Natural killer cell treated with Interleukin-12 subunit alpha and Interleukin-12 subunit beta and Interleukin-15 and Interleukin-18, amount 100 ng/mL, for 72 hours (primary cell): ENCODE data around the gene GORASP2. TPM values are rescaled to one million over a fixed set of nuclear protein-coding genes. Genes with fewer than 3 reads are reported as not detected.
A peak's percentile ranks its signal among the peaks of the same experiment; 100 is the strongest.

Source experiments
- ATAC-seq, 2 donors: fragments of 150-1000 bp; cut with Tn5 transposase in 1 of 2; sonication (Bioruptor Pico), chemical (Tn5 transposase) in 1 of 2; 2 replicates each; pipeline ENCODE4 v1.10.0; 2021
- DNase-seq: peaks from one replicate; pipeline ENCODE4 v3.0.0; 2022; ENCODE audit warnings: low spot score
- H3K27ac Mint-ChIP-seq, 2 donors: 1 replicate in 1 of 2; 2 replicates in 1 of 2; pipeline ENCODE4 v1.8.0; 2022; ENCODE audit warnings: mixed read lengths in 2 of 2, mild to moderate bottlenecking in 1 of 2, moderate library complexity in 1 of 2
- H3K27me3 Mint-ChIP-seq, 2 donors: 1 replicate in 1 of 2; 2 replicates in 1 of 2; pipeline ENCODE4 v1.8.0; 2022; ENCODE audit warnings: mixed read lengths in 2 of 2
- H3K36me3 Mint-ChIP-seq: one replicate; pipeline ENCODE4 v1.8.0; 2022; ENCODE audit warnings: mixed read lengths
- H3K4me1 Mint-ChIP-seq, 2 donors: 1 replicate in 1 of 2; 2 replicates in 1 of 2; pipeline ENCODE4 v1.8.0; 2022; ENCODE audit warnings: low read depth in 2 of 2, mixed read lengths in 2 of 2, mild to moderate bottlenecking in 1 of 2
- H3K4me3 Mint-ChIP-seq: one replicate; pipeline ENCODE4 v1.8.0; 2022; ENCODE audit warnings: mixed read lengths
- H3K9me3 Mint-ChIP-seq: 2 replicates; pipeline ENCODE4 v1.8.0; 2022; ENCODE audit warnings: mixed read lengths
- total RNA-seq, 2 donors: library from RNA; stranded (reverse); gene quantifications; one replicate each; pipeline ENCODE4 v1.2.3, GENCODE V29; 2022

GORASP2 gene
- total RNA-seq, 2 donors from 2014 or later = 64.3 to 99.0 TPM

GRCh38 chr2:170975127-170975942 lies 46.3 kb downstream of the GORASP2 start:
- Mint-ChIP-seq H3K27ac (peak overlapping the region in 1 of 2 donors; percentile 25), H3K9me3 (no peaks in the 10 kb centered on the region), H3K27me3 (peaks cover 12 to 15% of the 10 kb centered on the region in 2 donors), H3K4me3 (no peak overlapping the region), H3K36me3 (no peaks in the 10 kb centered on the region), H3K4me1 (peaks cover 10 to 14% of the 10 kb centered on the region in 2 donors)
- DNase-seq (no peak), ATAC-seq (no peak)

GRCh38 chr2:170975943-170976270 lies 46.9 kb downstream of the GORASP2 start:
- no peak for ATAC-seq
- H3K27me3 Mint-ChIP-seq = peaks cover 14 to 15% of the 10 kb centered on the region in 2 donors

GRCh38 chr2:170984079-170984478 lies 55.0 kb downstream of the GORASP2 start:
- Mint-ChIP-seq H3K9me3 (no peaks in the 10 kb centered on the region), H3K27ac (no peak overlapping the region), H3K36me3 (no peaks in the 10 kb centered on the region), H3K4me3 (no peak overlapping the region), H3K4me1 (peaks cover 0 to 3% of the 10 kb centered on the region in 2 donors), H3K27me3 (peaks cover 10 to 12% of the 10 kb centered on the region in 2 donors)
- DNase-seq (no peak), ATAC-seq (no peak)

More at GRCh38 chr2:170975943-170976270, 46.9 kb downstream of the GORASP2 start:
- no peak overlapping the region for H3K27ac Mint-ChIP-seq
- H3K36me3 Mint-ChIP-seq = no peaks in the 10 kb centered on the region
- H3K4me3 Mint-ChIP-seq = no peak overlapping the region
- H3K4me1 Mint-ChIP-seq = peaks cover 10 to 14% of the 10 kb centered on the region in 2 donors
- no peak for DNase-seq
- H3K9me3 Mint-ChIP-seq = no peaks in the 10 kb centered on the region

DNA sequence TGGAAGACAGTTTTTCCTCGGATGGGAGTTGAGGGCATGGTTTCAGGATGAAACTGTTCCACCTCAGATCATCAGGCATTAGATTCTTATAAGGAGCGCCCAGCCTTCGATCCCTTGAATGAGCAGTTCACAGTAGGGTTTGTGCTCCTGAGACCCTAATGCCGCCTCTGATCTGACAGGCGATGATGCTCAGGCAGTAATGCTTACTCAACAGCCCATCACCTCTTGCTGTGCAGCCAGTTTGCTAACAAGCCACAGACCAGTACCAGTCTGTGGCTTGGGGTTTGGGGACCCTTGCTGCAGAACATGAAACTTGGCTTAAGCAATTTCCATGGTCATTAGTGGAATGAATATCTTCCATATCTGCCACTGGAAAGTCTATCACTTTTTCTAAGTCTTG lies 56.4 kb downstream of the GORASP2 start:
- H3K9me3 Mint-ChIP-seq = no peaks in the 10 kb centered on the region
- no peak for ATAC-seq
- no peaks in the 10 kb centered on the region for H3K36me3 Mint-ChIP-seq
- peaks cover 0 to 6% of the 10 kb centered on the region in 2 donors for H3K27me3 Mint-ChIP-seq
- H3K4me3 Mint-ChIP-seq = no peak overlapping the region
- DNase-seq = no peak
- H3K27ac Mint-ChIP-seq = no peak overlapping the region
- H3K4me1 Mint-ChIP-seq = peaks cover 0 to 3% of the 10 kb centered on the region in 2 donors

- Mint-ChIP-seq H3K27ac (no peak overlapping the region), H3K4me3 (no peak overlapping the region), H3K27me3 (peaks cover 0 to 2% of the 10 kb centered on the region in 2 donors), H3K36me3 (peaks cover 9% of the 10 kb centered on the region), H3K9me3 (no peaks in the 10 kb centered on the region), H3K4me1 (peaks cover 0 to 3% of the 10 kb centered on the region in 2 donors)
- ATAC-seq = no peak
- DNase-seq = no peak
Observed at GRCh38 chr2:170986566-170987258, 57.7 kb downstream of the GORASP2 start.

GRCh38 chr2:170991398-170992182 lies 62.5 kb downstream of the GORASP2 start:
- ATAC-seq (no peak), DNase-seq (no peak)
- H3K27ac Mint-ChIP-seq = no peak overlapping the region
- H3K4me1 Mint-ChIP-seq = no peaks in the 10 kb centered on the region
- H3K4me3 Mint-ChIP-seq = no peak overlapping the region
- no peaks in the 10 kb centered on the region for H3K27me3 Mint-ChIP-seq
- H3K9me3 Mint-ChIP-seq = no peaks in the 10 kb centered on the region
- peaks cover 11% of the 10 kb centered on the region for H3K36me3 Mint-ChIP-seq

GRCh38 chr2:170996316-170996715 lies 67.3 kb downstream of the GORASP2 start:
- Mint-ChIP-seq H3K36me3 (peaks cover 6% of the 10 kb centered on the region), H3K9me3 (no peaks in the 10 kb centered on the region)
- no peak for ATAC-seq

GRCh38 chr2:170997893-170998597 lies 69.0 kb downstream of the GORASP2 start:
- no peak for DNase-seq
- H3K9me3 Mint-ChIP-seq = no peaks in the 10 kb centered on the region
- H3K27ac Mint-ChIP-seq = no peak overlapping the region
- H3K4me3 Mint-ChIP-seq = no peak overlapping the region
- H3K4me1 Mint-ChIP-seq = no peaks in the 10 kb centered on the region
- H3K27me3 Mint-ChIP-seq = no peaks in the 10 kb centered on the region
- no peak for ATAC-seq
- no peaks in the 10 kb centered on the region for H3K36me3 Mint-ChIP-seq

More at GRCh38 chr2:170996316-170996715, 67.3 kb downstream of the GORASP2 start:
- H3K4me3 Mint-ChIP-seq = no peak overlapping the region
- DNase-seq = no peak
- H3K27ac Mint-ChIP-seq = no peak overlapping the region
- H3K4me1 Mint-ChIP-seq = no peaks in the 10 kb centered on the region
- no peaks in the 10 kb centered on the region for H3K27me3 Mint-ChIP-seq

- Mint-ChIP-seq H3K4me1 (no peaks in the 10 kb centered on the region), H3K27ac (no peak overlapping the region), H3K4me3 (no peak overlapping the region), H3K9me3 (no peaks in the 10 kb centered on the region), H3K27me3 (no peaks in the 10 kb centered on the region), H3K36me3 (no peaks in the 10 kb centered on the region)
- ATAC-seq (no peak), DNase-seq (no peak)
Observed at GRCh38 chr2:170999654-171000053, 70.6 kb downstream of the GORASP2 start.

DNA sequence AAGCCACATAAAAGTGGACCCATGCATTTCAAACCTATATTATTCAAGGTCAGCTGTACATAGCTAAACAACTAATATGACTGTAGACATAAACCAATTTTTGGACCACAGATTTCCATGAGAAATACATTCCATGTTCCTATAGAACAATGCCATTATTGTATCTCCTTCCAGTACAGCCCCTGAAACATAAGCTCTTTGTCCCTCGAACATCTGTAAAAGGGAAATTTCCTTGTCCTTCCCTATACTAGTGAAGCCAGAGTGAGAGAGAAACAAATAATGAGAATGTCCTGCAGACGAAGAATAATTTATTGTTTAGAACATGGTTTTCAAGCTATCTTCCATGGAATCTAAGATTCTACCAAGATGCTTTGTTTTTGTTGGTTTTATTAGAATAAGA lies 75.3 kb downstream of the GORASP2 start:
- no peaks in the 10 kb centered on the region for H3K27me3 Mint-ChIP-seq
- no peak overlapping the region for H3K4me3 Mint-ChIP-seq
- H3K9me3 Mint-ChIP-seq = no peaks in the 10 kb centered on the region
- H3K27ac Mint-ChIP-seq = no peak overlapping the region
- DNase-seq (no peak), ATAC-seq (no peak)
- peaks cover 9% of the 10 kb centered on the region for H3K36me3 Mint-ChIP-seq
- no peaks in the 10 kb centered on the region for H3K4me1 Mint-ChIP-seq

DNA sequence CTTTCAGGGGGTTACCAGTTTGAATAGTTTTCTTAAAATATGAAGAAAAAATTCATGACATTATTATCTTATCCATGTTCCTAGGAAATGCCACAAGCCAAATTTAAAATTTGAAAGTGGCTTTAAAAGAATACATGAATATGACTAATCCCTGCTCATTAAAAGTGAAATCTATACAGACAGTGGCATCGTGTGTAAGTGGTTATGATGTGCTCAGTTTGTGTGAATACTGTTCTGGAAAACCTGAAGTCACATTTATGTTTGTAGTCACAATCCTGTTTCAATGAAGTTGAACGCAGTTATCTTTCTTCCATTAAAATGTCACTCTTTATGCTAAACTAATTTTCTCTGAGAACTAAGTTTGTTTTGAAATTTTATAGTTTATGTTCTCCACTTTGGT lies 75.8 kb downstream of the GORASP2 start:
- no peaks in the 10 kb centered on the region for H3K9me3 Mint-ChIP-seq
- no peaks in the 10 kb centered on the region for H3K27me3 Mint-ChIP-seq
- peaks cover 0 to under 1% of the 10 kb centered on the region in 2 donors for H3K4me1 Mint-ChIP-seq
- H3K27ac Mint-ChIP-seq = no peak overlapping the region
- peaks cover 12% of the 10 kb centered on the region for H3K36me3 Mint-ChIP-seq
- no peak for DNase-seq
- no peak for ATAC-seq
- H3K4me3 Mint-ChIP-seq = no peak overlapping the region

GRCh38 chr2:171008550-171009205 lies 79.6 kb downstream of the GORASP2 start:
- peaks cover 23% of the 10 kb centered on the region for H3K36me3 Mint-ChIP-seq
- H3K27ac Mint-ChIP-seq = no peak overlapping the region
- H3K4me3 Mint-ChIP-seq = no peak overlapping the region
- H3K27me3 Mint-ChIP-seq = no peaks in the 10 kb centered on the region
- ATAC-seq (no peak), DNase-seq (no peak)
- peaks cover 0 to 6% of the 10 kb centered on the region in 2 donors for H3K4me1 Mint-ChIP-seq
- H3K9me3 Mint-ChIP-seq = no peaks in the 10 kb centered on the region

DNA sequence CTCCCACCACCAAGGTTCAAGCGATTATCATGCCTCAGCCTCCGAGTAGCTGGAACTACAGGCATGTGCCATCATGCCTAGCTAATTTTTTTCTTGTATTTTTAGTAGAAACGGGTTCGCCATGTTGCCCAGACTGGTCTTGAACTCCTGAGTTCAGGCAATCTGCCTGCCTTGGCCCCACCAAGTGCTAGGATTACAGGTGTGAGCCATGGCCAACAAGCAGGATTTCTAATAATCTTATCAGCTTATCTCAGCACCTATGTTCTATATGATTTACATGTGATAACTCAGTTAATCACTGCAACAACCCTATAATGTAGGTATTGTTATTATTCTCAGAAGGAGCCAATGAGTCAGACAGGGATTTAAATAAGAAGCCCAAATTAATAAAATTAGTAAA lies 80.3 kb downstream of the GORASP2 start:
- no peak for ATAC-seq
- Mint-ChIP-seq H3K4me1 (peaks cover 0 to 10% of the 10 kb centered on the region in 2 donors), H3K9me3 (no peaks in the 10 kb centered on the region), H3K27ac (no peak overlapping the region), H3K27me3 (no peaks in the 10 kb centered on the region), H3K36me3 (peaks cover 23% of the 10 kb centered on the region), H3K4me3 (no peak overlapping the region)
- no peak for DNase-seq
